Adrenal gland (tissue), 12 donors: ENCODE measurements around the gene OSMR. TPM values are rescaled to one million over a fixed set of nuclear protein-coding genes. Genes with fewer than 3 reads are reported as not detected.

ENCODE experiments used
- DNase-seq, 7 donors: peaks; one replicate each; pipeline ENCODE4 v3.0.0-alpha.2; 2019 to 2020
- H3K27ac ChIP-seq, 5 donors: fragments of 200-600 bp; sonication (generic) in 4 of 5; 1 replicate in 3 of 5; 2 replicates in 2 of 5; pipeline versions ENCODE4 v1.5.1 to v1.8.0; 2016 to 2020; ENCODE audit warnings: mild to moderate bottlenecking in 1 of 5
- H3K27me3 ChIP-seq: fragments of 200-600 bp; 2 replicates; pipeline ENCODE4 v1.8.0; 2021
- H3K36me3 ChIP-seq, 2 donors: fragments of 200-600 bp; replicated peaks in 1 of 2; 1 replicate in 1 of 2; 2 replicates in 1 of 2; pipeline versions ENCODE4 v1.5.1 to v1.8.0; 2018 to 2022
- H3K4me1 ChIP-seq, 2 donors: fragments of 200-600 bp; replicated peaks in 1 of 2; 1 replicate in 1 of 2; 2 replicates in 1 of 2; pipeline versions ENCODE4 v1.5.1 to v1.8.0; 2018 to 2021
- H3K4me3 ChIP-seq, 4 donors: fragments of 200-600 bp; sonication (generic) in 3 of 4; one replicate each; pipeline ENCODE4 v1.5.1; 2016 to 2018
- H3K9me3 ChIP-seq, 3 donors: fragments of 200-600 bp; sonication (generic) in 1 of 3; replicated peaks in 1 of 3; 1 replicate in 2 of 3; 2 replicates in 1 of 3; pipeline versions ENCODE4 v1.5.1 to v1.8.0; 2016 to 2021
- CTCF ChIP-seq, 6 experiments: fragments of 450-650 bp in 4 of 6; fragments of 200-600 bp in 2 of 6; sonication (generic) in 1 of 6; IDR thresholded peaks; 1 replicate in 5 of 6; 2 replicates in 1 of 6; pipeline versions ENCODE4 v1.5.1 to v1.8.0; 2016 to 2021; ENCODE audit warnings: antibody characterized with exemption in 6 of 6, mild to moderate bottlenecking in 2 of 6, moderate library complexity in 1 of 6
- POLR2A ChIP-seq, 2 donors: fragments of 450-650 bp; IDR thresholded peaks; one replicate each; pipeline ENCODE4 v1.6.1; 2017; ENCODE audit warnings: antibody characterized with exemption in 2 of 2, mild to moderate bottlenecking in 2 of 2, moderate library complexity in 1 of 2
- WGBS, 4 donors: extraction: QIAGEN DNeasy Blood & Tissue Kit in 2 of 4; methylation state at CpG; one replicate each; pipeline versions ENCODE4 v1.1.5 to v1.1.7; 2013 to 2017; 5-methylcytosine and 5-hydroxymethylcytosine counted together
- intact Hi-C, 2 donors: fragments of 100-400 bp; cut with DNase I; formaldehyde crosslinking; loops; one replicate each; pipeline versions ENCODE4 v1.14.1 to v1.15.0; 2022 to 2023
- polyA plus RNA-seq, 3 donors: library from polyadenylated mRNA; stranded (reverse); fragments of 200-250 nt in 2 of 3; fragments of 350-450 nt in 1 of 3; fragmentation: Illumina TruSeq in 1 of 3; extraction: RNeasy Lipid Tissue Mini Kit (QIAGEN cat#74804) in 1 of 3; gene quantifications; one replicate each; pipeline ENCODE4 v1.2.3, GENCODE V29; 2013 to 2014
- total RNA-seq, 9 donors: library from RNA; depleted of rRNA in 4 of 9; stranded (reverse); fragments of >200 nt in 4 of 9; fragments of 120-200 nt in 1 of 9; fragmentation: NEBNext Ultra II Directional in 1 of 9; extraction: Animal tissue kit (Norgen Biotek cat#: 25700) in 1 of 9; gene quantifications; one replicate each; pipeline versions ENCODE4 v1.1.0 to v1.2.4, GENCODE V29; 2013 to 2023
- donor health status: healthy with polysubstance abuse.
- donor health status: Bipolar disorder and iron deficiency.
- donor health status: DM: yes; HTN: yes; CAD: no.
- donor health status: DM: no; HTN: no; CAD: no.
- donor health status: DM: no; HTN: no; CAD: no.
- donor health status: DM: yes; HTN: yes; CAD: no.

OSMR gene
- total and polyA plus RNA-seq, 12 donors, result 3.3 to 121 (median 51.1) TPM

- intact Hi-C loops, result no loop called here
- no peaks in the 10 kb centered on the region for H3K9me3 ChIP-seq
- DNase-seq, result no peak
- H3K4me3 ChIP-seq, result no peak overlapping the region
- no peaks in the 10 kb centered on the region for H3K4me1 ChIP-seq
- no peaks in the 10 kb centered on the region for H3K27me3 ChIP-seq
- H3K36me3 ChIP-seq, result peaks cover 0 to 49% of the 10 kb centered on the region in 2 donors
- WGBS, 4 donors, result 88 to 94% (median 92%) methylated on average over 4 of the region's 4 CpGs
- TF ChIP-seq POLR2A (IDR thresholded peaks at IDR 0.05), result no peak
- no peak for TF ChIP-seq CTCF (IDR thresholded peaks at IDR 0.05)
- H3K27ac ChIP-seq, result no peak overlapping the region
These were observed 107.7 kb downstream of the OSMR start for GRCh38 chr5:38953426-38954012.

- no peak for DNase-seq
- Histone ChIP-seq H3K9me3 (no peaks in the 10 kb centered on the region), H3K36me3 (peaks cover 0 to 45% of the 10 kb centered on the region in 2 donors), H3K4me1 (no peaks in the 10 kb centered on the region), H3K4me3 (no peak overlapping the region), H3K27ac (no peak overlapping the region), H3K27me3 (no peaks in the 10 kb centered on the region)
- 93 to 97% (median 97%) methylated on average over 2 of the region's 2 CpGs for WGBS, 4 donors
- TF ChIP-seq CTCF (IDR thresholded peaks at IDR 0.05), result no peak
- no peak for TF ChIP-seq POLR2A (IDR thresholded peaks at IDR 0.05)
- intact Hi-C loops, result no loop called here
These were observed 115.9 kb downstream of the OSMR start for GRCh38 chr5:38961691-38962090.

GRCh38 chr5:38968665-38969064, 122.9 kb downstream of the OSMR start:
- 97 to 100% (median 99%) methylated on average over 5 of the region's 5 CpGs for WGBS, 4 donors
- TF ChIP-seq POLR2A (IDR thresholded peaks at IDR 0.05), result no peak
- TF ChIP-seq CTCF (IDR thresholded peaks at IDR 0.05), result no peak
- H3K36me3 ChIP-seq, result peaks cover 0 to 37% of the 10 kb centered on the region in 2 donors

GRCh38 chr5:38978036-38978435, 132.2 kb downstream of the OSMR start:
- Histone ChIP-seq H3K9me3 (no peaks in the 10 kb centered on the region), H3K27ac (no peak overlapping the region), H3K4me1 (peaks cover 0 to 4% of the 10 kb centered on the region in 2 donors), H3K4me3 (no peak overlapping the region), H3K27me3 (no peaks in the 10 kb centered on the region), H3K36me3 (no peaks in the 10 kb centered on the region)
- TF ChIP-seq POLR2A (IDR thresholded peaks at IDR 0.05), result no peak
- TF ChIP-seq CTCF (IDR thresholded peaks at IDR 0.05), result no peak
- DNase-seq, result no peak
- intact Hi-C loops, result no loop called here

More at GRCh38 chr5:38968665-38969064, 122.9 kb downstream of the OSMR start:
- Histone ChIP-seq H3K4me1 (no peaks in the 10 kb centered on the region), H3K27me3 (no peaks in the 10 kb centered on the region), H3K4me3 (no peak overlapping the region), H3K27ac (no peak overlapping the region), H3K9me3 (no peaks in the 10 kb centered on the region)
- intact Hi-C loops, result no loop called here
- DNase-seq, result no peak
